ENCODE measurements around the gene TAF13. TPM values are rescaled to one million over a fixed set of nuclear protein-coding genes. Genes with fewer than 3 reads are reported as not detected.

Gene TAF13
- total and polyA plus RNA-seq, 9 of the 15 experiments (the other 6 are each of a cell fraction or from before 2014, with no cell fraction given): 14.9 to 77.2 (median 38.7) TPM

DNA sequence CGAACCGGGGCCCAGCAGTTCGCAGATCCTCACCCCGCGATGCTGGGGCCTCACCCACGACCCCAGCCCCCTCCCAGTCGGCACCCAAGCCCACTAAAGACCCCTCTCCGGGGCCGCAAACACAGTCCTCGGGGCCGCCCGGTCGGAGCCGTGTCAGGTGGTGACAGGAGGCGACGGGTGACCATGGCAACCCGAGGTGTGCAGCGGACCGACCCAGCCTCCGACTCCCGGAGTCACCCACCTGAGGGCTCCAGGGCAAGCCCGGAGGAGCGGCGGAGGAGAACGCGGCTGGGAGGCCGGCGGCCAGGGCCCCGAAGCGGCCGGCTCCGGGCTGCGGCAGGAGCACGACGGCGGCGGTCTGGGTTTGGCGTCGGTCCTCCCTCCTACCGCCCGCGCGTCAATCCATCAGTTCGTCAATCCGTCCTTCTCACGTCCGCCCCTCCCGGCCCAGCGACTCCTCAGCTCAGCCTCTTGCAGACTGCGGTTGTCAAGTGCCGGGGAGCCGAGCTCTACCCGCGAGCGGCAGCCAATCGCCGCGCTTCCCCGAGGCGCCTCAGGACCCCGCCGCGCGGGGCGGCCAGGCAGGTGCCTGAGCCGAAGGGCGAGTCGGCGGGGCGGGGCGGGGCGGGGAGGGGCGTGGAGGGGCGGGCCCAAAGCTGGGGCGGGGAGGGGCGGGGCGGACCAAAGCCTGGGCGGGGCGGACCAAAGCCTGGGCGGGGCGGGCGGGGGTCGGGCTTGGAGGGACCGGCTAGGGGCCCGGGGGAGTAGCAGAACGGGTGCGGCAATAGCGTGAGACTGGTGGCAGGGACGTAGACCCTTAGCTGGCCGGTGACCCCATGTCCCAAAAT lies 34.0 kb downstream of the TAF13 start, which contains the start of gene WDR47:
WDR47 (minus strand) TSS at position 482 of the 848 bp plus-strand sequence. CDS start 18,590 bp downstream, outside the sequence.
- Histone ChIP-seq H3K79me2 (ENCODE audit: control insufficient read depth, insufficient read depth, low read length) (peaks cover 22% of the 10 kb centered on the region), H3K9ac (ENCODE audit: insufficient read depth in 1 of 2, low read depth in 2 of 2, low read length in 2 of 2) (peak within 1 kb of the TSS; percentile 62 to 89), H3K4me2 (ENCODE audit: insufficient read depth, low read length) (peak within 1 kb of the TSS; percentile 91), H3K9me1 (ENCODE audit: control insufficient read depth, insufficient read depth, low read length) (no peaks in the 10 kb centered on the region), H2AFZ (ENCODE audit: low read depth, low read length) (peak within 1 kb of the TSS; percentile 99), H3K36me3 (ENCODE audit: control insufficient read depth, insufficient read depth, low read length) (no peaks in the 10 kb centered on the region), H3K27ac (ENCODE audit: extremely low read depth, low read depth, low read length) (peak within 1 kb of the TSS; percentile 63), H3K4me1 (replicated peaks in 1 of 2; ENCODE audit: control insufficient read depth in 2 of 2, insufficient read depth in 2 of 2, low read length in 2 of 2) (peaks cover 8 to 12% of the 10 kb centered on the region in 2 experiments; a peak in 4 of 5 replicates), H4K20me1 (replicated peaks; ENCODE audit: control insufficient read depth, insufficient read depth, low read length) (no peaks in the 10 kb centered on the region), H3K9me3 (replicated peaks; ENCODE audit: control insufficient read depth, insufficient read depth, low read depth, low read length) (no peaks in the 10 kb centered on the region), H3K27me3 (ENCODE audit: control insufficient read depth in 2 of 2, insufficient read depth in 2 of 2, low read length in 2 of 2) (no peaks in the 10 kb centered on the region), H3K4me3 (peak within 1 kb of the TSS; percentile 87)
- whole genome bisulfite sequencing (ENCODE audit: insufficient coverage, low coverage, missing lambda C conversion rate): 1% methylated on average over 61 of the region's 90 CpGs
- intact Hi-C loops (cut with micrococcal nuclease) (loop anchor here (1.0 to 5.0 kb wide), 3 partner anchors 34 to 80 kb away; partner anchors contain the start of genes CLCC1, ELAPOR1 and TAF13), in situ Hi-C loops (cut with MboI) (no loop called here)
- FAIRE-seq (peak; percentile 89), ATAC-seq (peak; percentile 99), DNase-seq (ENCODE audit: extremely low read depth in 1 of 4, low spot score in 3 of 4) (peak; percentile 99)
- no TSS peak for BruUV-seq (replicated peaks)
- CTCF ChIA-PET (ENCODE audit: low intra/inter-chr PET ratio): no interaction called here
- POLR2A ChIA-PET: interaction anchor here (0.6 to 1.9 kb wide), 12 partner anchors 8 to 943 kb away, joined by 3 to 5 read pairs (median 4); partner anchors contain the start of genes AHCYL1 and CLCC1
- TF ChIP-seq PML (IDR thresholded peaks at IDR 0.05; ENCODE audit: low read length) (0 out of 2 replicates have a peak, but pooled peaks have one; percentile 15), HMGN3 (IDR thresholded peaks at IDR 0.05; ENCODE audit: borderline replicate concordance, extremely low read depth, insufficient read length, low read depth, low read length) (peak; percentile 78), NFXL1 (CRISPR knock-in tag; IDR thresholded peaks at IDR 0.05) (no peak), CREB3 (tag; conservative IDR thresholded peaks at IDR 0.05; ENCODE audit: low read depth) (no peak; the same call in 1 of the 2 replicates), YY1 (IDR thresholded peaks at IDR 0.05; ENCODE audit: borderline replicate concordance in 1 of 3, control insufficient read depth in 1 of 3, extremely low read depth in 1 of 3, insufficient read depth in 3 of 3, insufficient read length in 1 of 3, insufficient replicate concordance in 2 of 3, low read depth in 1 of 3, low read length in 2 of 3) (peak in 2 of 3 experiments; percentile 42 to 67), AFF1 (IDR thresholded peaks at IDR 0.05; ENCODE audit: low read depth in 1 of 2, partially characterized antibody in 2 of 2) (no peak)
- TF ChIP-seq, protein P1, sequence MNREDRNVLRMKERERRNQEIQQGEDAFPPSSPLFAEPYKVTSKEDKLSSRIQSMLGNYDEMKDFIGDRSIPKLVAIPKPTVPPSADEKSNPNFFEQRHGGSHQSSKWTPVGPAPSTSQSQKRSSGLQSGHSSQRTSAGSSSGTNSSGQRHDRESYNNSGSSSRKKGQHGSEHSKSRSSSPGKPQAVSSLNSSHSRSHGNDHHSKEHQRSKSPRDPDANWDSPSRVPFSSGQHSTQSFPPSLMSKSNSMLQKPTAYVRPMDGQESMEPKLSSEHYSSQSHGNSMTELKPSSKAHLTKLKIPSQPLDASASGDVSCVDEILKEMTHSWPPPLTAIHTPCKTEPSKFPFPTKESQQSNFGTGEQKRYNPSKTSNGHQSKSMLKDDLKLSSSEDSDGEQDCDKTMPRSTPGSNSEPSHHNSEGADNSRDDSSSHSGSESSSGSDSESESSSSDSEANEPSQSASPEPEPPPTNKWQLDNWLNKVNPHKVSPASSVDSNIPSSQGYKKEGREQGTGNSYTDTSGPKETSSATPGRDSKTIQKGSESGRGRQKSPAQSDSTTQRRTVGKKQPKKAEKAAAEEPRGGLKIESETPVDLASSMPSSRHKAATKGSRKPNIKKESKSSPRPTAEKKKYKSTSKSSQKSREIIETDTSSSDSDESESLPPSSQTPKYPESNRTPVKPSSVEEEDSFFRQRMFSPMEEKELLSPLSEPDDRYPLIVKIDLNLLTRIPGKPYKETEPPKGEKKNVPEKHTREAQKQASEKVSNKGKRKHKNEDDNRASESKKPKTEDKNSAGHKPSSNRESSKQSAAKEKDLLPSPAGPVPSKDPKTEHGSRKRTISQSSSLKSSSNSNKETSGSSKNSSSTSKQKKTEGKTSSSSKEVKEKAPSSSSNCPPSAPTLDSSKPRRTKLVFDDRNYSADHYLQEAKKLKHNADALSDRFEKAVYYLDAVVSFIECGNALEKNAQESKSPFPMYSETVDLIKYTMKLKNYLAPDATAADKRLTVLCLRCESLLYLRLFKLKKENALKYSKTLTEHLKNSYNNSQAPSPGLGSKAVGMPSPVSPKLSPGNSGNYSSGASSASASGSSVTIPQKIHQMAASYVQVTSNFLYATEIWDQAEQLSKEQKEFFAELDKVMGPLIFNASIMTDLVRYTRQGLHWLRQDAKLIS (CRISPR knock-in tag; IDR thresholded peaks at IDR 0.05): 0 out of 2 replicates have a peak, but pooled peaks have one; percentile 70
- TF ChIP-seq, protein P2, sequence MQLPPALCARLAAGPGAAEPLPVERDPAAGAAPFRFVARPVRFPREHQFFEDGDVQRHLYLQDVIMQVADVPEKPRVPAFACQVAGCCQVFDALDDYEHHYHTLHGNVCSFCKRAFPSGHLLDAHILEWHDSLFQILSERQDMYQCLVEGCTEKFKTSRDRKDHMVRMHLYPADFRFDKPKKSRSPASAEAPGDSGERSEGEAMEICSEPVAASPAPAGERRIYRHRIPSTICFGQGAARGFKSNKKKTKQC (CRISPR knock-in tag; IDR thresholded peaks at IDR 0.05): 0 out of 2 replicates have a peak, but pooled peaks have one; percentile 65
